HG03342 (cell line): ENCODE results near the gene SUN3.

ENCODE experiments used
- ATAC-seq: cut with Tn5 transposase; IDR thresholded peaks from one replicate; pipeline ENCODE4 v1.9.1; 2021; ENCODE audit warnings: mild to moderate bottlenecking, moderate library complexity; ENCODE audit not compliant: unreplicated experiment

SUN3 gene, protein sequence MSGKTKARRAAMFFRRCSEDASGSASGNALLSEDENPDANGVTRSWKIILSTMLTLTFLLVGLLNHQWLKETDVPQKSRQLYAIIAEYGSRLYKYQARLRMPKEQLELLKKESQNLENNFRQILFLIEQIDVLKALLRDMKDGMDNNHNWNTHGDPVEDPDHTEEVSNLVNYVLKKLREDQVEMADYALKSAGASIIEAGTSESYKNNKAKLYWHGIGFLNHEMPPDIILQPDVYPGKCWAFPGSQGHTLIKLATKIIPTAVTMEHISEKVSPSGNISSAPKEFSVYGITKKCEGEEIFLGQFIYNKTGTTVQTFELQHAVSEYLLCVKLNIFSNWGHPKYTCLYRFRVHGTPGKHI

DNA sequence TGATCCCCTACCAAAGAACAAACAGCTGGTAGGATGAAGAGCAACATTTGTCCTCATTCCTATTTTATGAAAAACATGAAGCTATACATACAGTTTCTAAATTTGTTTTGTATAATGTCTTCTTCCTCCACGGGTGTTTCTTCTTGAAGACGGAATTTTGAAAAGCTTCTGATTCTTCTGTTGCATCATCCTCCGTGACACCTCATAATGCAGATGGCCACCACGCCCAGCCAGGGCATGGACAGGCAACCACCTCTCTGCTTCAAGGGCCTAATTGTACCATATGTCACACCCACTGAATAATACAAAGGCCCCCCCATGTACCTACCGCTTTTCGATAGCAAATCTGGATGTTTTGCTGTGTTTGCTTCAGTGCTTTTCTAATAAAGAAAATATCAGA, at the start of gene SUN3:
TSS of gene SUN3 (minus strand) at position 170 of the 400 bp plus-strand sequence. CDS start at position 1, 169 bp downstream.
- ATAC-seq, result no peak

DNA sequence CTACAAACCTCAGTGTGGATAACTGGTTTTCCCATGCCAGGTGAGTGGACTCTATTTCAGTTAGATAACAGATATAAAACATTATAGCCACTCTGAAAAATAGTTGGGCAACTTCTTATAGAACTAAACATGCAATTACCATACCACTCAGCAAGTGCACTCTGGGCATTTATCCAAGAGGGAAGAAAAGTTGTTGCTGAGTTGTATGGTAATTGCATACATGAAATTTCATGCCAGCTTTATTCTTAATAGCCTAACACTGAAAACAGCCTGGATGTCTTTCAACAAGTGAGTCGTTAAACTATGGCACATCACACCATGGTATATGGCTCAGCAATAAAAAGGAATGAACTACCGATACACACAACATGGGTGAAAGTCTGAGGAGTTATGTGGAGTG, 49.6 kb upstream of the SUN3 start:
- no peak for ATAC-seq

DNA sequence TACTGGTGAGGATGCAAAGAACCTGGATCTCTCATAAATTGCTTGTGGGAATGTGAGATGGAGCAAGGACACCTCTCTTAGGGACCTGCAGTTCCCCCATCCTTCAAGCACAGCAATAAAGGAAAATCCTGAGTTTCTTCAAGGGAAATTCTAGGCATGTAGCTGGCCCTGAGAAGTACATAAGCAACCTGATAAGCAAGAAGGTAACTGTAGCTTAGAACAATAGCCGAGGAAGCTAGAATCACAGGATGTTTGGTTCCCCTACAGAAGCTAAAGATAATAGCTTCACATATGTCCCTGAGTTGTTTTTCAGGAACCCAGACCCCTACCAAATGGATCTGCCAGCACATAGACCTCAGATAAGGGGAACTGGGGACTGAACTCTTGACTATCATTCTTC, 48.5 kb upstream of the SUN3 start:
- ATAC-seq, result no peak

DNA sequence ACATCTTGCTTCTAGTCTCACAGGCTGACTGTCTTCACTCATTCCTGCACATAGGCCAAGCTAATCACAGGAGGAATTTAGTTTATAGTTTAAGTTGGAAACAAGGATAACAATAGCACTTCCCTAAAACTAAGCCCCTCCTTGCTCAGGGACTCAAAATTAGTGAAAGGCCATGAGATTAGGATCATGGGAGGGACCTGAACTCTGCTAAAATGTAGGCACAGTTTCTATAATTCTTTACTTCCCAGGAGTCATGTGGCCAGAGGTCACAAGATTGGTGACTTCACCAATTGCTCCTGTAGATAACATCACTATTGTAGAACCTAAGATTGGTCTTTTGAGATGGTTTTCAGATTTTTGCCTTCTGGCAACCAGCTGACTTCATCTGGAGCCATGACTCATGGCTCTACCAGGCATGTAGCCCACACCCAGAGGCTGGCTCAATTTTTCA, 45.3 kb upstream of the SUN3 start:
- no peak for ATAC-seq

DNA sequence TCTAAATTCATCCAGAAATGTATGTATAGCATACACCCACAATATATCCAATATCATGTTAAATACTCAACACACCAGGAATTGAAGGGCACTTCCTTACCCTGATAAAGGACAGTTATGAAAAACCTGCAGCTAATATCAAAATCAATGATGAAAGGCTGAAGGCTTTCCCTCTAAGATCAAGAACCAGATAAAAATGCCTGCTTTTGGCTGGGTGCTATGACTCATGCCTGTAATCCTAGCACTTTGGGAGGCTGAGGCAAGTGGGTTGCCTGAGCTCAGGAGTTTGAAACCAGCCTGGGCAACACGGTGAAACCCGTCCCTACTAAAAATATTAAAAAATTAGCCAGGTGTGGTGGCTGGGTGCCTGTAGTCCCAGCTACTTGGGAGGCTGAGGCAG, 38.6 kb upstream of the SUN3 start:
- no peak for ATAC-seq

DNA sequence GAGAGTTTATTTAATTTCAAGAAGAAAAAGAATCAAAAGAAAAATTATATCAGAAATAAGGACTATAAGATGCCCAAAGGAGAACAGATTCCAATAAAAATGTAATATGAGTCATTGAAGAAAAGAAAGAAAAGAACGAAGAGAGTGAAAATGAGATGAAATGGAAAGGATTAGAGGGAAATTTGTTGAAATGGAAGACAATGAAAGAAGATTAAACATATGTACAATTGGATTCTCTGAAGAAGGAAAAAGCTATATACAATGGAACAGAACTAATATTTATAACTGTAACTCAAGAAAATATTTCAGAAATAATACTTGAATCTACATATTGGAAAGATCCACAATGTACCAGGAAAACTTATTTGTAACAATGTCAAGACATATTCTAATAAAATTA, 35.1 kb upstream of the SUN3 start:
- ATAC-seq, result no peak

DNA sequence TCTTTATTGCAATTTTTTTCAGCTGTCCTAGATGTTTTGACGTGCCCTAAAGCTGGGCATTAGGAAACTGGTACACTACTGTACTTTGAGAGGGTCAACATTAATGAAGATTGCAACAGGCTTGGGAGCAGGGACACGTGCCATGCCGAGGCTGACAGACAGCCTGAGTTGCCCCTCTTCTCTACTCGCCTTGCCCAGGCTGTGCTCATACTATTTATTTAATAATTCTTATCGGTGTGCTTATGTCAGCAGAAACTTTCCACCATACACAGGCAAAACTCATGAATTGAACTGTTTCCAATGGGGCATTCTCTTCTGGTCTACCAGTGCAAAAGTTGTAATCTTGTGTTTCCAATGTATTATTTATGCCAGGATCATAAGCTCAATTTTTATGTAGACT, 30.8 kb upstream of the SUN3 start:
- no peak for ATAC-seq

DNA sequence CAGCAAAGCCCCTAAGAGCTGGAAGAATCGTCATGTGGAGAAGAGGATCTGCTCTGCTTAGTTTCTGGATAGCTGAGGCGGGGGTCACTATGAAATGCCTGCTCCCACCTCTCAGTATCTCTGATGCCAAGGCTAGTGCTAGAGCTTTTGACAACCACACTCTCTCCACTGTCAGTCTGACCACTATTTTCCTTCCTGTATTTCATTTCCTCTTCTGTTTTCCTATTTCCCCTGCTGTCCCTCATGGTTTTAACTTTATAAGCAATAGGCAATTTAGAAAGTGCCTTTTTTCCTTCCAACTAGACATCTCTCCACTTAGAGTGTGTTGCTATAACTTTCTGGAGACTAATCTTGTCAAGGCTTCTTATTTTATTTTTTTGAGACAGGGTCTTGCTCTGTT, 30.1 kb upstream of the SUN3 start:
- ATAC-seq, result no peak

DNA sequence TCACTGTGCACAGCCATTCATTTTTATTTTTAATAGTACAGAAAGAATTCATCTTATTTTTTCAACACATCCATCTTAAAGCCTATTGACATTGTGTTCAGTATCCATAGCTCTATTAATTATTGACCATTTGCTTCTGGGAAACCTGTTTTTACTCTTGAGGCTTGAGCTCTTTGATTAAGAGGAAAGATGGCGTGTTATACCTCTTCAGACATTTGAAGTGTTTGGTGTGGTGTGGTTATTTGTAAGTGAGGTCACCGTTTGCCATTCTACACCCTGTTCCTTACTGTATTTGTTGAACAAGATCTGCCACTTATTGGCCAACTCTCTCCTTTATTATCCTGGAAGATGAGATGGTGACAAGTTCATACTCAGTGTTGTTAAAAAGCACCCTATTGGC, 24.8 kb upstream of the SUN3 start:
- ATAC-seq, result no peak

DNA sequence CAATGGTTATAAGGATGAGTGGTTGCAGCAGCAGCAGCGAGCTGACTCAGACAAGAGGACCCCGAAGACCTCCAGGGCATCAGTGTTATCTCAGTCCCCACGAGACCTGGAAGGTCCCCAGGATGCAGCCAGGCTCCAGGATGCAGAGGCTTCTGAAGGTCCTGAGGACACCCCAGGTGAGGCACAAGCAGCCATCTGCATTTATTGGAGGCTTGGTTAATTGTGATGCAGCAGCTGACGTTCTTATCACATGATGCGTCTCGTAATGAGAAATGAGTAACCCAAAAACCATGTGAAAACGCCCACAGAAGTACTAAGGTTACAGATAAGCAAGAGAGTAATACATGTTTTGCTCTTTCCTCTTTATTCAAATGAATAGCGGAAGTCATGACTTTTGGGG, 23.8 kb upstream of the SUN3 start:
- peak; percentile 73 for ATAC-seq

DNA sequence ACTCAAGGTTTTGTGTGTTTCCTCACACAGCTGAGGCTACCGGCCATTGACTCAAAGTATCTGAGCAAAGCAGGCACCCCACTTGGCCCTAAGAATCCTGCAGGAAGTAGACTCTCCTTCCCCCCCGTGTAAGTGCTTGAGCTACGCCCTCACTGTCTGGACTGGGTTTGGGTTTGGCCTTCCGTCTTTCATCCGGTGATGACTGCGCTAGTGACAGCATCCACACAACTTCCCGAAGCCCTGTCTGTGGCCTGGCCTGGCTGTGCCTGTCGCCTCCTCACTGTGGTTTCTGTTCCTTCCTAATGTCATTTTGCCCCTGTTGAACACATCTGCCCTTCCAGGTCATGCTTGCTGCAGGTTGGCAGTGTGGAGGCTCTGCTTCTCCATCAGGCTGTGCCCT, 20.9 kb upstream of the SUN3 start:
- no peak for ATAC-seq

DNA sequence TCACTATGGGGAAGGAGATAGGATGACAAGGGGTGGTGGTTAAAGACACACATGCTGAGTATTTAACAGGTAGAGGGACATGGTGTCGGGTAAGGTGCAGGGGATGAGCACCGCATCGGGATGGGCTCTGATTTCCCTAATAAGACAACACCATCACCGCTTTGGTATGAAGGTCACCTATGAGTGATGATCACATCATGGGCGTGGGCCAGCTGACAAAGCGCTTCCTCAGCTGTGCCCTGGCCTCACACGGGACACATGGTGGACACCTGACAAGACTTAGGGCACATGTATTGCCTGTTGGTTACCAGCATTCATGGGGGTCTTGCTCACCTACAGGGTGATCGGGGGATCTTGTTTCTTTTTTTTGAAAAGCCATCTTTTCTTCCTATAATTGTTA, 19.2 kb upstream of the SUN3 start:
- no peak for ATAC-seq

DNA sequence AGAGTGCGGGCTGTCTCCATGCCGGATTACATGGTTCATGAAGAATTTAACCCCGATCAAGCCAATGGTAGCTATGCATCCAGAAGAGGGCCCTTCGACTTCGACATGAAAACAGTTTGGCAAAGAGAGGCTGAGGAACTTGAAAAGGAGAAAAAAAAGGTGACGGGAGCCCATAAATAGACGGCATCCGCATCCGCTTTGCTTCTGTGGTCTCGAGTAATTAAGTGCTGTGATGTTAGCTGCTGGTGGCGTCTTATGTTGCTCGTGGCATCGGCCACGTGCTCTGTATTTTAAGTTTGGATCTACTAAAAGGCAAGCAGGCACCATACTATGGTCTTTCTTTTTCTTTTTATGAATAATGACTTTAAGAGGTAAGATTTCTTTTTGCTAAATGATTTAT, 17.6 kb upstream of the SUN3 start:
- ATAC-seq, result peak; percentile 71

DNA sequence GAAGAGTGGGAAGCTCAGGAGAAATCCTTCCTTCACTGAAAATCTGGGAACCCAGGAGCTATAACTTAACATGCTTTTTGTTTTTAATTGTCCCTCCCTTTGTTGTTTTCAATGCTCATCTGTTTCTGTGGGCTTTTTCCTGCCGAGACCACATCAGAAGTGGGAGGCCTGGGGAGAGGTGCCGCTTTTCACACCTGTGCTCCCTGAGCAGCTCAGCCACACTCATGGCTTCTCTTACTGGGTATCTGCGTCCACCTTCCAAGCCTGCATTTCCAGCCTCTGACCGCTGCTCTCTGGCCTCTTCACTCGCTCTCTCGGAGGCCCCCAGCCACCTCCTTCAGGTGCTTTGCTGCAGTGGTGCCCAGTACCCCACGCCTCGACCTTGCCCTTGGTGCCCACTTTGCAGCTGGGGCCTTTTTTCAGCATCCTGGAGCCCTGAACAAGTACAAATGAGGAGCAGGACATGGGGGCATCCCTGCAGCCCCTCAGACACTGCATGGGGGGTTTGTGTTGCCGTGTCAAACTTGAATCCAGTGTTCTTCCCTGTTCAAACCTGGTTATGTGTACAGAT, 16.4 kb upstream of the SUN3 start:
- ATAC-seq, result no peak

DNA sequence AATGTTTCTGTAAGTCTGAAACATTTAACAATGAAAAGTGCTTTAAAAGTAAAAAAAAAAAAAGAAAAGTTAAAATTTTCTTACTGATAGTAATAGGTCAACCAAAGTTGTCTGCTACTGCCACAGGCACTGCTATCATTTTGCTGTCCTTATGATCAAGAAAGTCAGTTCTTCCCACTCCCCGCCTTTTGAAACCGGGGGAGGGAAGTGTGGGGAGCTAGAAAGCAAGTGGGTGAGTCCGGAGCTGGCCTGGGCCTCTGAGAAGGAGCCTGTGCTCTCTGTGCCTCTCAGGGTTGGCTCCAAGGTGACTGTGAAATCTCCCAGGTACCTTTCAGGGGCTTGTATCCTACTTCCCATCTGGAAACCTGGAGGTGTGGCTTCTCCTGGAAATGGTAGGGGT, 13.7 kb upstream of the SUN3 start:
- no peak for ATAC-seq

DNA sequence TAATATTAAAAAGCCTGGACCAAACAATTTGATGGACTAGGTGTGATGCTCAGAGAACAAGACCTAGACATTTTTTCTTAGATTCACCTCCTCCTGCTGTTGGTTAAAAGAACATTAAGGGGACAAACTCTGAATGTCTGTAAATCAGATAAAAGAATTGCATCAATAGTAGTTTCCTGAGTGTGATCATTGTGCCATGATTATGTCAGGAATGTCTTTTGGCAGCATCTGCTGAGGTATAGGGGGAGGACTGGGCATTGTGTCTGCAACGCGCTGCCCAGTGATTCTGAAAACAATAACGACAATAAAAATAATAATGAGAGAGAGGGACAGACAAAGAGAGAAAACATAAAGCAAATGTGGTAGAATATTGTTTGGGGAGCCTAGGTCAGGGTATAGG, 13.3 kb upstream of the SUN3 start:
- no peak for ATAC-seq

DNA sequence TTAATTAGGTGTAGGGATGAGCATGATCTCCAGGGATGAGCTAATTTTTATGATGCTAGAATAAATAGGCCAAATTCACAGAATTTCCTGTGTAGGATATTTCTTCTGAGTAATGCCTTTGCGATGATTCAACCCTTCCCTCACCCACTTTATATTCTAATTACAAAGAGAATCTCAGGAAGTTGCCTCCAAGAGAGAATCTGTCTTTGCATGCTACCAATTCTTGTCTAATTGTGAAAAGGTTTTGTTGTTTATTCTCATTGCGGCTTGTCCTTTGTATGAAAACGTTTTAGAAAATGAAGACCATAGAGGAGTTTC, 12.7 kb upstream of the SUN3 start:
- ATAC-seq, result no peak

DNA sequence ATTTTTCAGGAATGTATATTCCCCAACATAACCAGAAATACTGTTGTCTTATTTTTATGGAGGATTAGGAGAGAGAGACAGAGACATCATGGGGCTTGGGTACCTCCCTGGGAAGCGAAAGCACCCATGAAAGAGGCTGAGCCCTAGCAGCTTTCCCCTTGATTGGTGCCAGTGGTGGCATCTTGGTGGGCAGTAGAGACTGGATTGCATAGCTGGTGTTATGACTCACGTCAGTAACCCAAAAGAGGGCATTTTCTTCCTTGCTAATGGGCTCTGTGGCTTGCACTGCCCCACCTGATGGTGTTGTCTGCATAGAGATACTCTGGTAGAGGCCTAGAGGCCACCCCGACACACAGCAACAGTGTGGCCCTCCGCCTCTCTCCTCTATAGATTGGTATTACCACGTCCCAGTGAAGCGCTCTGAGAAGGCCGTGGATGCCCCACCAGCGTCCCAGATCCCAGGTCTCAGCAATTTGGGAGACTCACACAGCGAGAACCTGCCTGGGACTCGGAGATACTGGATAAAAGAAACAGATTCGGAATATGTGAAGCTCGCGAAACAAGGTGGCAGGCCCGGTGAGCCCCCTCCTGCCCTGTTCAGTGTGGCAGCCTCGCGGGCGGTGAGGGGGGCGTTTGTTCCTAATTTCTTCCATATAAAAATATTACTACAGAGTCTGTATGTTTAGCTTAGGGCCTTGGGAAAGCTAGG, 12.2 kb upstream of the SUN3 start:
- ATAC-seq, result no peak

DNA sequence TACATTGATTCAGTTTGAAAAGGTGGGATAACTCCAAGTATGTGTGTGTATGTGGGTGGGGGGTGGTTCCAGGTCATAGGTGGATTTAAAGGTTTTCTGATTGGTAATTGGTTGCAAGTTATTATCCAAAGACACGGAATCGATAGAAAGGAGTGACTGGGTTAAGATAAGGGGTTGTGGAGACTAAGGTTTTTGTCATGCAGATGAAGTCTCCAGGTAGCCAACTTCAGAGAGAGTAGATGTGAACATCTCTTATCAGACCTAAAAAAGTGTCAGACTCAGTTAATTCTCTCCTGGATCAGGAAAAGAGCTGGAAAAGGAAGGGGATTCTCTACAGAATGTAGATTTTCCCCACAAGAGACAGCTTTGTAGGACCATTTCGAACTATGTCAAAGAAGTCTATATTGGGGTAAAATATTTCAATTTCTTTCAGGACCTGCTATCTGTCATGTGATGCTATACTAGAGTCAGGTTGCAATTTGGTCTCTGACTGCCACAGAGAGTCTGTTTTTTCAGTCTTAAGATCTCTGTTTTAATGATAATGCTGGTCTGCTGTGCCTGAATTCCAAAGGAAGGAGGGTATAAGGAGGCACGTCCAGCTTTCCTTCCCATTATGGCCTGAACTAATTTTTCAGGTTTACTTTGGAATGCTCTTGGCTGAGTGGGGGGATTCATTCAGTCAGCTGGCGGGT, 10.1 kb upstream of the SUN3 start:
- ATAC-seq, result no peak

DNA sequence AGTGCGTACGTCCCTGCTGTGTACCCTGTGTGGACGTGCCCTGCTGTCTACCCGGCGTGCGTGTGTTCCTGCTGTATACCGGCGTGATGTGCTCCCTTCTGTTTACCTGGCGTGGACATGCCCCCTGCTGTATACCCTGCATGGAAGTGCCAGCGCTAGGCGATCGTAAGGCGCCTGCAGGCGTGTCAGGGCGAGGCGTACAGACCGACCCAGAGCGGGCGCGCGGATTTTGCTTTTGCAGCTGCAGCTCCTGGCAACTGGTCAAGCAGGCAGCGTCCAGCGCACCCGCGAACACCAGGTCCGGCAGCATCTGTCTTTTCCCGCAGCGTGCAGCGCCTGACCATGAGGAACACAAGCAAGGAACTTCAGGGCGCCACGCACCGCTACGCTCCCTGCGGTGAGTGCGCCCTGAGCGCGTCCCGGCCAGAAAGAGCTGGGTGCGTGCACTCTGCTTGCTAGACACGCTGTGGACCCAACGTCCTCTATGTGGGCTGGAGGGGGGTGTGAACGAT, 7.1 kb upstream of the SUN3 start:
- peak; percentile 1 for ATAC-seq

DNA sequence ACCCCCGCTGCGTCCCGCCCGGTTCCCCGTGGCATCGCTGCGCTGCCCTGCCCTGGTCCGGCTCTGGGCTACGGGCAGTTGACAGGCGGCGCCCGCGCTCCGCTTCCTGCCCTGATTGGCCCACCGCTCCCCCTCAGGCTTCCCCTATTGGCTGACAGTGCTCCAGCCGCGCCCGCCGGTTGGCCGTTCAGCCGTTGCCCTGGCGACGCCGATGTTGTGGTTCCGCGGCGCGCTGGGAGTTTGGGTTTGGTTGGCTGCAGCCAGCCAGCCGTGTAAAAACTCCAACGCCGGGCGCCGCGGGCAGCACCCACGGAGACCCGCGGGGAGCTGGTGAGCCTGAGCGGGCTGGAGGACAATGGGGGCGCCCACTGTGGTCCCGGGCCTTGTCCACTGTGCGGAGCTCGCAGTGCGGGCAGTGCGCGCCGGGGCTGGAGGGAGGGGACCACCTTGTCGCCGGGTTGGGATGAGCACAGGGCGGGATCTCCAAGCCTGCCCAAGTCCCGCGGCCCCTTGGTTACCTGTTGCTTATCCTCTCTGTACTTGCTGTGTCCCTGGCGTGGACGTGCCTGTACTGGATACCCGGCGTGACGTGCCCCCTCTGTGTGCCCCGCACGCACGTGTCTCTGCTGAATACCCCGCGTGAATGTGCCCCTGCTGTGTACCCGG, 6.5 kb upstream of the SUN3 start, which contains the start of gene C7orf57:
TSS of gene C7orf57 (plus strand) at position 243 of the 666 bp plus-strand sequence. CDS start 766 bp downstream, outside the sequence.
- ATAC-seq, result peak; percentile 98
